COLO668 (cell line): ENCODE data around the gene PPIB.

Experiments
- DNase-seq: peaks from one replicate; lab custom pipeline; 2025; ENCODE audit not compliant: unreplicated experiment; lab: John Stamatoyannopoulos, UW

PPIB gene

GRCh38 chr15:64158363-64159134 lies 4.3 kb downstream of the PPIB start:
- DNase-seq: no peak

GRCh38 chr15:64157599-64158125 lies 5.2 kb downstream of the PPIB start:
- DNase-seq: no peak

GRCh38 chr15:64156652-64157331 lies 6.0 kb downstream of the PPIB start:
- no peak for DNase-seq

GRCh38 chr15:64155802-64156651 lies 6.8 kb downstream of the PPIB start:
- DNase-seq: no peak

GRCh38 chr15:64153480-64154367 lies 9.1 kb downstream of the PPIB start:
- peak; percentile 85 for DNase-seq

- peak; percentile 29 for DNase-seq
These were observed 10.1 kb downstream of the PPIB start for GRCh38 chr15:64152507-64153387.

- peak; percentile 63 for DNase-seq
These were observed 10.9 kb downstream of the PPIB start, which contains the start of gene SNX22 for GRCh38 chr15:64151727-64152506. Gene SNX22 (plus strand): TSS chr15:64151731. CDS start chr15:64151776, 45 bp downstream.

GRCh38 chr15:64149893-64150578 lies 12.8 kb downstream of the PPIB start:
- DNase-seq: no peak

- DNase-seq: peak; percentile 10
These were observed 13.4 kb downstream of the PPIB start for GRCh38 chr15:64149424-64149823.

GRCh38 chr15:64148581-64148980 lies 14.2 kb downstream of the PPIB start:
- DNase-seq: no peak

- no peak for DNase-seq
These were observed 14.7 kb downstream of the PPIB start for GRCh38 chr15:64148168-64148567.

GRCh38 chr15:64146885-64147681 lies 15.7 kb downstream of the PPIB start:
- no peak for DNase-seq

GRCh38 chr15:64146520-64146884 lies 16.3 kb downstream of the PPIB start:
- no peak for DNase-seq

GRCh38 chr15:64146041-64146440 lies 16.8 kb downstream of the PPIB start:
- DNase-seq: no peak

- DNase-seq: no peak
These were observed 18.1 kb downstream of the PPIB start for GRCh38 chr15:64144565-64145281.

GRCh38 chr15:64144192-64144564 lies 18.6 kb downstream of the PPIB start:
- DNase-seq: no peak

- DNase-seq: no peak
These were observed 19.5 kb downstream of the PPIB start for GRCh38 chr15:64143276-64143675.
